ENCODE measurements around the gene TOMM5. TPM values are rescaled to one million over a fixed set of nuclear protein-coding genes. Genes with fewer than 3 reads are reported as not detected.
"Not testable (repeated sequence)": the region's sequence is repeated elsewhere in the genome, so short reads cannot be mapped to it uniquely, and the experiment has no call there.

Gene TOMM5
- total RNA-seq, 1 experiment from 2014 or later = 206 TPM

- in situ Hi-C loops (cut with HindIII; ENCODE audit: low pct_unique_long_range_greater_than_20kb, low sequenced_read_pairs) = no loop called here
- DNase-seq (ENCODE audit: low read depth) = no peak
These were observed 26.4 kb upstream of the TOMM5 start for GRCh38 chr9:37618817-37619216.

- in situ Hi-C loops (cut with HindIII; ENCODE audit: low pct_unique_long_range_greater_than_20kb, low sequenced_read_pairs) = no loop called here
- no peak for DNase-seq (ENCODE audit: low read depth)
These were observed 25.4 kb upstream of the TOMM5 start for GRCh38 chr9:37617832-37618231.

DNA sequence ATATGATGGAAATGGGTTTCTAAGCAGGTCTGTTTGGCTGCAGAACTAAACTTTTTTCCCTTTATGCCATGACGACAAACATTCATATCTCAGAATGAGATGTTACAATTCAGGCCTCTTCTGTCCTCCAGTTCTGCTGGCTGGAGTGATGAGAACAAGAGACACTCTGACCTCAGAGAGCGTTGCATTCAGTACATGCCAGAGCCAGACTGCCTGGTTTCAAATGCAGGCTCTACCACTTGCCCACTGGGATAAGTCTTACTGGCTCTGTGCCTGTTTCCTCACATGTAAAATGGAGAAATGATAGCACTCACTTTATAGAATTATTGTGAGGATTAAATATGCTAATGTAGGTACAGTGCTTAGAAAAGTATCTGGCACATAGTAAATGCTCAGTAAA is 24.8 kb upstream of the TOMM5 start:
- in situ Hi-C loops (cut with HindIII; ENCODE audit: low pct_unique_long_range_greater_than_20kb, low sequenced_read_pairs) = no loop called here

GRCh38 chr9:37611961-37612360 is 19.6 kb upstream of the TOMM5 start:
- DNase-seq (ENCODE audit: low read depth) = no peak
- in situ Hi-C loops (cut with HindIII; ENCODE audit: low pct_unique_long_range_greater_than_20kb, low sequenced_read_pairs) = no loop called here

More for the DNA sequence above, 24.8 kb upstream of the TOMM5 start:
- DNase-seq (ENCODE audit: low read depth) = no peak

- no peak for DNase-seq (ENCODE audit: low read depth)
- in situ Hi-C loops (cut with HindIII; ENCODE audit: low pct_unique_long_range_greater_than_20kb, low sequenced_read_pairs) = no loop called here
These were observed 18.6 kb upstream of the TOMM5 start for GRCh38 chr9:37611014-37611413.

GRCh38 chr9:37609735-37610397 is 17.5 kb upstream of the TOMM5 start:
- DNase-seq (ENCODE audit: low read depth) = no peak
- in situ Hi-C loops (cut with HindIII; ENCODE audit: low pct_unique_long_range_greater_than_20kb, low sequenced_read_pairs) = no loop called here

GRCh38 chr9:37608250-37608649 is 15.9 kb upstream of the TOMM5 start:
- DNase-seq (ENCODE audit: low read depth) = no peak
- in situ Hi-C loops (cut with HindIII; ENCODE audit: low pct_unique_long_range_greater_than_20kb, low sequenced_read_pairs) = no loop called here

DNA sequence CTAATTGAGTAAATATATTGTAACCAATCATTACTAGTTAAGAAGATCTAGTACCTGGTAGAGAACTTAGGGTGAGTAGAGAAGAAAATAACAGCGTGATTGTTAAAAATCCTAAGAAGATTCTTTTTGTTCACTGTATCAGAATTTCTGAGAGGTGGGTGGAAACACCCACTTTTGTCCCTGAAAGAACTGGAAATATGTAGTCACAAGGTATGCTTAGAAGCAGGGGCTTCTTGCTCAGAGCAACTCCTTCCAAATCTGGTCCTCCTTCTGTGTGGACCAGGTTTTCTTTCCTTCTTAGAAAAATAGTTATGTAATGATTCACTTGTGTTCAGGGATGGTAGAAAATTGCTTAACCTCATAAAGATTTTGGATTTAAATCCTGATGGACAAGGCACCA is 11.9 kb upstream of the TOMM5 start:
- in situ Hi-C loops (cut with HindIII; ENCODE audit: low pct_unique_long_range_greater_than_20kb, low sequenced_read_pairs) = no loop called here
- DNase-seq (ENCODE audit: low read depth) = no peak

DNA sequence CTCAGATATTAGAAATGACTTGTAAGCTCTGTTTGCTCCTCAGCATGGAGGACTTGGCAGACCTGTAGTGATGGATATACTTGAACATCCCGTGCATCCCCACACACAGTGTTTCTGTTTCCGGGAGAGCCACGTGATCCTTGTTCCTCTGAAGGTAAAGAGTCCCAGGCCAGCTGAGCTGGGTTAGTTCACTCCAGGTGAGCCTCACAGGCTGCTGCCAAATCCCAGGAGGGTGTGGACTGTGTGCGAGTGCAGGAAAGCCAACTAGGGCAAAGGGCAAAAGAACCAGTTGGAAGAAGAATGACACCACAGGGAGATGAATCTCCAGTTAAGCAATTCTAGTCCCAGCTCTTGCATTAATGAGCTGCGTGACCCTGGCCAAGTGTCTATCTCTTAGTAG is 10.4 kb upstream of the TOMM5 start:
- in situ Hi-C loops (cut with HindIII; ENCODE audit: low pct_unique_long_range_greater_than_20kb, low sequenced_read_pairs) = no loop called here

DNA sequence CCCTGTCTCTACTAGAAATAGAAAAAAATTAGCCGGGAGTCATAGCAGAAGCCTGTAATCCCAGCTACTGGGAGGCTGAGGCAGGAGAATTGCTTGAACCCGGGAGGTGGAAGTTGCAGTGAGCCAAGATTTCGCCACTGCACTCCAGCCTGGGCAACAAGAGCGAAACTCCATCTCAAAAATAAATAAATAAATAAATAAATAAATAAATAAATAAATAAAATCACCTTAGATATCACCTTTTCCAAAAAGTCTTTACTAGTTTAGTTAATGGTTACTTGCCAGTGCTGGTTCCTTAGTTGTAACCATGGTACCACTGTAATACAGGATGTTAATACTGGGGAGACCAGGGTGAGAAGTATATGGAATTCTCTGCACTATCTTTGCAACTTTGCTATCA is 9.7 kb upstream of the TOMM5 start:
- in situ Hi-C loops (cut with HindIII; ENCODE audit: low pct_unique_long_range_greater_than_20kb, low sequenced_read_pairs); DNase-seq (ENCODE audit: low read depth): not testable (repeated sequence)

More for the DNA sequence above, 10.4 kb upstream of the TOMM5 start:
- DNase-seq (ENCODE audit: low read depth) = no peak

DNA sequence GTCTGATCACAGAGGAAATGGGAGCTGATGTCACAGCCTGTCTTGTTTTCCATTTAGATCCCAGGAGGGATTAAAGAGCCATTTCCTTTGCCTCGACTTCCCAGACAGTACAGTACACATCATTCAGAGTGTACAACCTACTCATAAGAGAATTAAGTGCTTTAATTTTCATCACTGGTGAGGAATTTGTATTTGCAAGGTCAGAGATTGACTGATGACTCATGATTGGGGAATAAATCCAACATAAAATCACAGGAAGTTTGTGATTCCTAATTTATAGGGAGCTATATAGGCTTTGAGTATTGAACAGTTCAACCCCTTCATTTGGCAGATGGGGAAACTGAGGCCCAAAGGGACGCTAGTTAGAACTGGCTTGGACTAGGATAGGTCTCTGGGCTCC is 4.1 kb upstream of the TOMM5 start:
- DNase-seq (ENCODE audit: low read depth) = no peak
- in situ Hi-C loops (cut with HindIII; ENCODE audit: low pct_unique_long_range_greater_than_20kb, low sequenced_read_pairs) = no loop called here

- no peak for DNase-seq (ENCODE audit: low read depth)
These were observed 1.6 kb upstream of the TOMM5 start for GRCh38 chr9:37593883-37594448.

GRCh38 chr9:37587521-37587920 is 4.9 kb downstream of the TOMM5 start:
- in situ Hi-C loops (cut with HindIII; ENCODE audit: low pct_unique_long_range_greater_than_20kb, low sequenced_read_pairs) = no loop called here
- DNase-seq (ENCODE audit: low read depth) = no peak

More at GRCh38 chr9:37593883-37594448, 1.6 kb upstream of the TOMM5 start:
- in situ Hi-C loops (cut with HindIII; ENCODE audit: low pct_unique_long_range_greater_than_20kb, low sequenced_read_pairs) = no loop called here

DNA sequence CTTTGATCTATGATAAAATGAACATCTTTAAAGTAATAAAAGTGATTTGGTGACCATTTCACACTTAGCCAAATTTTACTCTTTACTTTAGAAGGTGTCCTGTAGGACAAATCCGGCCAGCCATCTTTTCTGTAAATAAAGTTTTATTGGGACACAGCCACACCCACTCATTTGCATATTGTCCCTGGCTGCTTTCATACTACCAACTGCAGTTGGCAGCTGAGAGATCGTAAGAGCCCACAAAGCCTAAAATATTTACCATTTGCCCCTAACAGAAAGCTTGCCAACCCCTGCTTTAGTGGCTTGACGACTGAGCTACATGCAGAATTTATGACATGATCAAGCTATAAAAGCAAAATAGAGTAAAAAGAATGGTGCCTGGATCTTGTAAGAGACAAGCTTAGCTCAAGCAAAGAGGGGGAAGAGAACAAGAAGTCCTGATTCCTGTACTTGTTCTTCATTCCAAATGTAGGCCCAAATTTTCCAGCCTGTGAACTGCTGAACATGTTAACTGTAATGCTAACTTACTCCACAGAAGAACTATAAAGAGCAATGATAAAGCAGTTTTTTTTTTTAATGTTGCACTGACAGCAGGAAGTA is 8.8 kb downstream of the TOMM5 start:
- DNase-seq (ENCODE audit: low read depth) = no peak
- in situ Hi-C loops (cut with HindIII; ENCODE audit: low pct_unique_long_range_greater_than_20kb, low sequenced_read_pairs) = no loop called here

GRCh38 chr9:37582548-37583157 is 9.7 kb downstream of the TOMM5 start:
- in situ Hi-C loops (cut with HindIII; ENCODE audit: low pct_unique_long_range_greater_than_20kb, low sequenced_read_pairs) = no loop called here
- peak; percentile 16 for DNase-seq (ENCODE audit: low read depth)

GRCh38 chr9:37575921-37576721 is 16.3 kb downstream of the TOMM5 start, which contains the start of gene FBXO10:
Gene FBXO10, minus strand, starts transcription at chr9:37576380. Its CDS starts 34,612 bp downstream, at chr9:37541768.
- DNase-seq (ENCODE audit: low read depth) = no peak
- in situ Hi-C loops (cut with HindIII; ENCODE audit: low pct_unique_long_range_greater_than_20kb, low sequenced_read_pairs) = no loop called here

DNA sequence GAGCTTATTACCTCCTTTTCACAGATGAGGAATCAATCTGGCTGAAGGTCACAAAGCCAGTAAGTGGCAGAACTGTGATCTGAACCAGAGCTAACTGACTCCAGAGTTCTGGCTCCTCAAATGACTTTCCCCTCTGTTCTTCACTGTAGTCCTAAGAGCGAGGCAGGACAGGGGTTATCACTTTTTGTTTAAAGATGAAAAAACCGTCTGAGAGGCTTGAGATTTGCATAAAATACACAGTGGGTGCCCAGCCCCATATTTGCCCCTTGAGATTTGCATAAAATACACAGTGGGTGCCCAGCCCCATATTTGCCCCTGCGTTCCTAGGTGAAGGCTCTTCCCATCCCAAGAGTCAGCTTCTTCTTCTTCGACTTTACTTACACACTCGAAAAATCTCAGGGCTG is 16.9 kb downstream of the TOMM5 start:
- in situ Hi-C loops (cut with HindIII; ENCODE audit: low pct_unique_long_range_greater_than_20kb, low sequenced_read_pairs) = no loop called here

GRCh38 chr9:37575001-37575400 is 17.4 kb downstream of the TOMM5 start:
- in situ Hi-C loops (cut with HindIII; ENCODE audit: low pct_unique_long_range_greater_than_20kb, low sequenced_read_pairs) = no loop called here
- no peak for DNase-seq (ENCODE audit: low read depth)

More for the DNA sequence above, 16.9 kb downstream of the TOMM5 start:
- DNase-seq (ENCODE audit: low read depth) = no peak
